Measurements from ENCODE around the gene HDDC2. TPM values are rescaled to one million over a fixed set of nuclear protein-coding genes. Genes with fewer than 3 reads are reported as not detected.

HDDC2 gene
- polyA plus RNA-seq, 3 donors, result 118 to 130 (median 122) TPM

- DNase-seq (ENCODE audit: low read depth in 3 of 3, low spot score in 2 of 3), result no peak
Measured at GRCh38 chr6:125245523-125246264, 56.1 kb downstream of the HDDC2 start.

DNA sequence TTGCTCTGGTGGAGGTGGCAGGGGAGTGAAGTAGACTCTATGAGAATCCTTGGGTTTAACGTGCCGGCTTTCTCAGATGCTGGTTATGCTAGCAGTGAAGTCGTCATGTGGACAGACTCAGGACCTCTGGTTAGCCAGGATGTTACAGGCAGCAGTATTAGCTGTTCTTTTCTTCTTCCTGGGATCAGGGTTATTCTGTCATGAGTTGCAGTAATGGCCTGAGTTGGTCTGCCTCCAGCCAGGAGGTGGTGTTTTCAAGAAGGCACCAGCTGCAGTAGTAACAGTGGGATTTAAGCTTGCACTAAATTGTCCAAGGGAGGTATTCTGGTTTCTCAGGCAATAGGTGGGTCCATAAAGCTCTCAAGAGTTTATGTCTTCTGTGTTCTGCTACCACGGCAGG, 56.7 kb downstream of the HDDC2 start:
- no peak for DNase-seq (ENCODE audit: low read depth in 3 of 3, low spot score in 2 of 3)

- DNase-seq (ENCODE audit: low read depth in 3 of 3, low spot score in 2 of 3), result no peak
Measured at GRCh38 chr6:125237764-125238163, 64.0 kb downstream of the HDDC2 start.

DNA sequence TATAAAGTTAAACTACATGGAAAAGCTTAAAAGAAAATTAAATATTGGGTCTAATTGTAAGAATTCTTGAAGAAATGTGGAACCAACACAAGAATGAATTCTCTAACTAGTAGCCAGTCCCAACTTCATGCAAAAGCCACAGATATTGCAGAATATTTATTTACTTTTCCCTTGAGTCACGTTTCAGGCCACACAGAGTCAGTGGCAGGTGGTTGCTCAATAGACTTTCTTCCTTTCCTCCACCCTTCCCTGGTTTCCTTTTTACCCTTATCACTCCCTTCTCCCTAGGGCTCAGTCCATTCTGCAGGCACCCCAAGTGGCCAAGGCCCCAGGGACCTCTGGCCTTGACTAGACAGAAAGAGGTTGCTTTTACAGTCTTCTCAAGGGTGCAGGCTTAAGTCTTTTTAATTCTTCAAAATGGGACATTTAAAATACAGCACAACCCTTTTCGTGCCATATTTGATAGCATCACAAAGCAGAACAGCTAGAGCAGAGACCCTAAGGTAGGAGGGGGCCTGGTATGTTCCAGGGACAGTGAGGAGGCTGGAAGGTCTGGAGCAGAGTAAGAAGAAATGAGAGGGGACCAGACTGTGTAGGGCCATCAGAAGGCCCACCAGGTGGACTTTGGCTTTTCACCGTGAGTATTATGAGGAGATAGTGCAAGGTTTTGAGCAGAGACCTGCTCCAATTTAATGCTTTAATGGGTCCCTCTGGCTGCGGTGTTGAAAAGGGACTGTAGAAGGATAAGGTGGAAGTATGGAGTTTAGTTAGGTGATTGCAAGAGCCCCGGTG, 65.0 kb downstream of the HDDC2 start:
- DNase-seq (ENCODE audit: low read depth in 3 of 3, low spot score in 2 of 3), result no peak

DNA sequence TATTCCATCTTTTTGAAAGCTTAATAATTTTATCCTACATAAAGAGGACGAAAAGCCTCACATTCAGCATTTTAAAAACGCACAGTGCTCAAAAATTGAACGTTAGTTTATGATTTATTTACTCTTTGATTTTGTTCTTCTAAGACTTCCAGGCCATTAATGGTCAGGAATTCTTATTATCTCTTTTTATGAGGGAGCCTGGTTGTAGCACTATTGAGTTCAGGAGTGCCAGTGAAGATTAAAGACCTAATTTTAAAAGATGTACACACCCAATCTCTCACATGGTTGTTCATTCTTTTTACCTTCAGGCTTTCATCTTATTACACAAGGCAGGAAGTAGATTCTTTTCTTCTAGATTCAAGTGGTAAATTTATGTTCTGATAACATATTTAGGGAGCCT, 68.6 kb downstream of the HDDC2 start:
- DNase-seq (ENCODE audit: low read depth in 3 of 3, low spot score in 2 of 3), result no peak

GRCh38 chr6:125232466-125232865, 69.3 kb downstream of the HDDC2 start:
- no peak for DNase-seq (ENCODE audit: low read depth in 3 of 3, low spot score in 2 of 3)

- DNase-seq (ENCODE audit: low read depth in 3 of 3, low spot score in 2 of 3), result no peak
Measured at GRCh38 chr6:125231574-125232343, 70.0 kb downstream of the HDDC2 start.

DNA sequence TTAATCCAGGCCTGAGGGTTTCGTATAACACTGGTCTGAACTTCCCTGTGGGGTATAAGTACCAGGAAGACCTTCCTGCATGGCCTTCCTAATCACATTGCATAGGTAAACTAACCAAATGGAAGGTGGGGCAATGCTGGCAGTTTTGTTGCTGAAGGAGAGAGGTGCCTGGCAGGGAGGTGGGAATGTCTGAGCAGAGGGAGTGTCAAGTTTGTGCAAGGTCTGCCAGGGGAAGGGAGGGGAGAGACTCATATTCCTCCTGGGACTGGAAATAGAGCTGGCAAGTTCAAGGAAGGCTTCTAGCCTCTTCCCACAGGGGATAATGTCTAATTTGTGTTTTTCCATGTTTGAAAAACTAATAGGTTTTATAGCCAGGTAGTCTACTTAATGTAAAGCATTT, 70.6 kb downstream of the HDDC2 start:
- no peak for DNase-seq (ENCODE audit: low read depth in 3 of 3, low spot score in 2 of 3)

DNA sequence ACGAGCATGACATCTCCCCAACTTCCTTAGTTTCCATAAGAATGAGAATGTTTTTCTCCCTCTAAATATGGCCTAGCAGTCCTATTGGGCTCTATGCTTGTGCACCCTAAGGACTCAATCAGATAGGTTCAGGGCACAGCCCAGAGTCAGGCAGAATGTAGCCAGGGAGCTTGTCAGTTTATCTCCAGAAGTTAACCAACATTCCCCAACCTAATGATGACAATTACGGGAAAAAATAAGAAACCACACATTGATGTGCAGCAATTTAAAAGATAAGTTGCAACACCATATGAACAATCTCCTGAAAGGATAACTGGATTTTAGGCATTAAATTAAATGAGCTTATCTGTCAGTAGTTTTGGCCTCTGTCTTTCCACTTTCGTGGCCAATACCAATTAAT, 71.1 kb downstream of the HDDC2 start:
- no peak for DNase-seq (ENCODE audit: low read depth in 3 of 3, low spot score in 2 of 3)

DNA sequence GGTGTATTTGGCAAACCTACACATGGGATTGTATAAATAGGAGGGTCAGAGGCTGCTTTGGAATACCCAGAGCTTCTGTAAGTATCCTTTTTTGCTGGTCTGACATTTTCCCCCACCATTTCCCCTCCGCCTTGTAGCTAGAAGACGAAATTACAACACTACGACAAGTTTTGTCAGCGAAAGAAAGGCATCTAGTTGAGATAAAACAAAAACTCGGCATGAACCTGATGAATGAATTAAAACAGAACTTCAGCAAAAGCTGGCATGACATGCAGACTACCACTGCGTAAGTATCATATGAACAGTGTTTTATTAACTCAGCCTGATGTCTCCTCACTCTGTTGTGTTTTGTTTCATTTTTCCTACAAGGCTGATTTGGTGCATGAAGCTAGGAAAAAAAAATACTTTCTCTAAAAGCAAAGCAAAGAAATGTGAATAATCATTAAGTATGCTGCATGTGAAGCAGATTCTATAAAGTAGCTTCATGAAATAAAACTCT, 72.7 kb downstream of the HDDC2 start:
- no peak for DNase-seq (ENCODE audit: low read depth in 3 of 3, low spot score in 2 of 3)

- no peak for DNase-seq (ENCODE audit: low read depth in 3 of 3, low spot score in 2 of 3)
Measured at GRCh38 chr6:125227244-125227643, 74.5 kb downstream of the HDDC2 start.

Other genes with a start within 250 kb of the HDDC2 start
- 100 to 1,000 TPM in 2 of 3 donors, 10 to 100 TPM in 1; 95.6 to 114 (median 109) TPM for gene TPD52L1, start 148.2 kb downstream of the HDDC2 start, polyA plus RNA-seq (ENCODE audit: insufficient read length in 3 of 3)

All from right renal cortex interstitium (tissue), 3 donors.